VCaP (cell line): ENCODE results near the gene SPATA12.

ENCODE experiments used
- H3K27ac ChIP-seq: fragments of 450-650 bp; 2 replicates; pipeline ENCODE4 v1.5.1; 2017
- TF ChIP-seq, protein P1 (sequence below): fragments of 450-650 bp; conservative IDR thresholded peaks from 2 replicates; pipeline ENCODE4 v1.5.1; 2017; ENCODE audit warnings: mild to moderate bottlenecking, moderate library complexity

SPATA12 gene

DNA sequence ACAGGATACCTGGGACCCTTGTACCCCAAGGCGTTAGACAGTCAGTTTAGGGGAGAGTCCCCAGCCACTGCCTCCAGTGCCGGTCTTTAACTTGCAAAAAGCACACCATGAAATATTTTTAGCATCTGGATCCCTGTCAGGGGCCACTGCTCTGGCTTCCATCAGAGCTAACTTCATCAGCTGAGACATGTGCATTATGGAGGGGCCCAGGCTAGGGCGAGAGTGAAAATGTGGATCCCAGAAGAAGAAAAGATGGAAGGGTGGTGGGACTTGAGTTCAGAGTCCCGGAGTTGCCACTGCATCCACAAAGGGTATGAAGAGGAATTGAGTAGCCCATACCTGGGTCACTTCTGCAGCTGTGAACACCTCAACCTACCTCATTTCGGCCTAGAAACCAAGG, 23.5 kb upstream of the SPATA12 start:
- no peak overlapping the region for H3K27ac ChIP-seq
- TF ChIP-seq, protein P1, sequence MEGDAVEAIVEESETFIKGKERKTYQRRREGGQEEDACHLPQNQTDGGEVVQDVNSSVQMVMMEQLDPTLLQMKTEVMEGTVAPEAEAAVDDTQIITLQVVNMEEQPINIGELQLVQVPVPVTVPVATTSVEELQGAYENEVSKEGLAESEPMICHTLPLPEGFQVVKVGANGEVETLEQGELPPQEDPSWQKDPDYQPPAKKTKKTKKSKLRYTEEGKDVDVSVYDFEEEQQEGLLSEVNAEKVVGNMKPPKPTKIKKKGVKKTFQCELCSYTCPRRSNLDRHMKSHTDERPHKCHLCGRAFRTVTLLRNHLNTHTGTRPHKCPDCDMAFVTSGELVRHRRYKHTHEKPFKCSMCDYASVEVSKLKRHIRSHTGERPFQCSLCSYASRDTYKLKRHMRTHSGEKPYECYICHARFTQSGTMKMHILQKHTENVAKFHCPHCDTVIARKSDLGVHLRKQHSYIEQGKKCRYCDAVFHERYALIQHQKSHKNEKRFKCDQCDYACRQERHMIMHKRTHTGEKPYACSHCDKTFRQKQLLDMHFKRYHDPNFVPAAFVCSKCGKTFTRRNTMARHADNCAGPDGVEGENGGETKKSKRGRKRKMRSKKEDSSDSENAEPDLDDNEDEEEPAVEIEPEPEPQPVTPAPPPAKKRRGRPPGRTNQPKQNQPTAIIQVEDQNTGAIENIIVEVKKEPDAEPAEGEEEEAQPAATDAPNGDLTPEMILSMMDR, result no peak

DNA sequence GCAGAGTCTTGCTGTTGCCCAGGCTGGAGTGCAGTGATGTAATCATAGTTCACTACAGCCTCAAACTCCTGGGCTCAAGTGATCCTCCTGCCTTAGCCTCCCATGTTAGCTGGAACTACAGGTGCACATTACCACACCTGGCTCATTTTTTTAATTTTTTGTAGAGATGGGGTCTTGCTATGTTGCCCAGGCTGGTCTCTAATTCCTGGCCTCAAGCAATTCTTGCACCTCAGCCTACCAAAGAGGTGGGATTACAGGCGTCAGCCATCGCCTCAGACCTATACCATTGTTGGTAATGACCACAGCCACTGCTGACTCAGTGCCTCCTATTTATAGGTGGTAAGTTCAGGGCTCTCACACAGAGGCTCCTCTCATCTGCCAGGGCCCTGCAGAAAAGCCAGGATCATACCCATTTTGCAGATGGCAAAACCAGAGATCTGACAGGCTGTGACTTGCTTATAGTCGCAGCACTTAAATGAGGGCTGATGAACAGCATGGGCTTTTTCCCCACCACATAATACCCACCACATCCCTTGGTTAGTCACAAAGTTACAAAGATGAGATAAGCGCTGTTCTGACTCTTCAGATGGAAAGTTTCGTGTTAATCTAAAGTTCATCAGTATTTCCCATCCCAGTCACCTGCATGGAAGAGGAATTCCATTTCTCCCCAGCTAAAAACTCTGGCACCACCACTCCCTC, 21.8 kb upstream of the SPATA12 start:
- TF ChIP-seq, protein P1, result no peak
- peak overlapping the region; percentile 16; the same call in 1 of the 2 replicates for H3K27ac ChIP-seq

DNA sequence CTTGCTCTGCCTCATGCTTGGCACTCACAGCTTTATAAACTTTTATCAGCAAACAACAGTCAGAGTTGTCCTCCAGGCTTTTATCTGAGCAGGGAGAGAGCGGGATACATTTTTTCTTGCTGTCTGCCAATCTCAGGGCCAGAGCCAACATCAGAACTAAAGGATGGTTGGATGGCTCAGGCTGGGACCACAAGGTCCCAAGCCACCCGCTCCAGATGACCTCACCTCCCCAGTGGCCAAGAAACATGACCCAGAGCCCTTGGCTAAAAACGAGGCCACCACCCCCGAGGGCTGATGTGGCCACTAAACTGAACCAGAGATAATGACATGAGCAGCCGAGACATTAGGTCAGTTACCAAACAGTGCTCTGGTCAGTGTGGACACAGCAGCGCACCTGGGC, 18.8 kb upstream of the SPATA12 start:
- H3K27ac ChIP-seq, result peak overlapping the region; percentile 64
- TF ChIP-seq, protein P1, result no peak

DNA sequence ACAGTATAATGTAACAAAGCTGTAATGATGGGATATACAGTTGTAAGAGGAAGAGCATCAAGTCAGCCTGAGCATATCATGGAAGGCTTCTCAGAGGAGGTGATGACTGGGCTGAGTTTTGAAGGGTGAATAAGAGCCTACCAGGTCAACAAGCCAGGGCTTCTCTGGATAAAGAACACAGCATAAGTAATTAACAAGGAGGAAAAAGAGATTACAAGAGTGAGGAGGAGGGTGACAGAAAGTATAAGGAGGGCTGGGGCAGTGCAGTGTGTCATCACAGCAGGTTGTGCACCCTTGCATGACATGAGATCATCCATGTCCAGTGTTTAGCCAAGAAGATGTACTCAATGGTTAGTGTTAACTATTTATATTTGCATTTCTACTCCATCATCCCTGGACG, 16.9 kb upstream of the SPATA12 start:
- H3K27ac ChIP-seq, result no peak overlapping the region
- TF ChIP-seq, protein P1, result no peak

DNA sequence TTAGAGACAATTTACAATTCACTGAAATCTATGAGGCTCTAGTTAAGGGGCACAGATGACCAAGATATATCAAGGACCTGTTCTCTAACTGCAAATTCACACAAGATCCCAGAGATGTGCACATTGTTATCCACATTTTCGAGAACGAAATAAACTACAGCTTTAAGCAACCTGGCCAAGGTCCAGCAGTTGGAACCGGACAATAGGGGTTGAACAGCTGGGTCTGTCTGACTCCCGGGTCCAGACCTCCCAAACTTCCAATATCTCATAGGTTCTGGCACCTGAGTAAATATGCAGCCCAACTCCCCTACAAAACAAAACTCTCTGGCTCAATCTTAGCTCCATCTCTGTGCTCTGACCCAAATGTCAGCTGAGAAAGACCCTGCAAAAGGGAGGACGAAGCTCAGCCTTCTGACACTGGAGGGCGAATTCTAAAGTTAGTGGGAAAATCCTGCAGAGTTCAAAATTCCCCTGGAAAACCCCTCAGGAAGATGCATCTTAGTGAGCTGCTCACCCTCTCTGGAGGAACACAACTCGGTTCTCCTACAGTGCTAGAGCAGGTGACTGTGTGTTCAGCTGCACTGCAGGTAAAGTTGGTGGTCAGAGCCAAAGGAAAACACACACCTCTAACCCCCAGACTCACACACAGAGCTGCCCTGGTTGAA, 14.2 kb upstream of the SPATA12 start:
- H3K27ac ChIP-seq, result no peak overlapping the region
- TF ChIP-seq, protein P1, result no peak

DNA sequence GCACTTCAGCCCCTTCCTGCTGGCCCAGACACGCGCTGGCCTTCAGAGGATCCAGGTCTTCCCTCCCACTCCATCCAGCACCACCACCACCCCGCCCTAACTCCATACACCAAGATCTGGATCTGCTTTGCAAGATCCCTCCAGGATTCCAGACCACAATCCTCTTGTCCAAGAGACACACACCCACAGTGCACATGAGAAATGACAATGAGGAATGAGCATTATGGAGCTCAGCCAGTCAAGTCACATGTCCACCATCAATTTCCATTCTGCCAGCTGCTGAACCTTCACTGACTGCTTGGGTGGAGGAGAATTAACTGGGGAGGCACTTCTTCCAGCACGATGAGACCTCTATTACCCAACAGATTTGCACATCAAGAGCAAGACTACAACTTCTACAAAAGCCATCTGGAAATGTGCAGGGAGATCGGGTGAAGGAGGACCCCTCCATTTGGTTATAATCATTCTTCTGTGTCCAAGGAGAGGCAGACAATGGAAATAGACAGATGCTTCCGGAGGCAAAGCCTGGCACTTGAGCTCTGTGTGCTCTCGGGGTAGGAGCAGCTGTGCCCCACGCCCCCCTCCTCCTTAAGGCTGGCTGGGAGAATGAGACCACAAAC, 12.3 kb upstream of the SPATA12 start:
- TF ChIP-seq, protein P1, result no peak
- H3K27ac ChIP-seq, result no peak overlapping the region

DNA sequence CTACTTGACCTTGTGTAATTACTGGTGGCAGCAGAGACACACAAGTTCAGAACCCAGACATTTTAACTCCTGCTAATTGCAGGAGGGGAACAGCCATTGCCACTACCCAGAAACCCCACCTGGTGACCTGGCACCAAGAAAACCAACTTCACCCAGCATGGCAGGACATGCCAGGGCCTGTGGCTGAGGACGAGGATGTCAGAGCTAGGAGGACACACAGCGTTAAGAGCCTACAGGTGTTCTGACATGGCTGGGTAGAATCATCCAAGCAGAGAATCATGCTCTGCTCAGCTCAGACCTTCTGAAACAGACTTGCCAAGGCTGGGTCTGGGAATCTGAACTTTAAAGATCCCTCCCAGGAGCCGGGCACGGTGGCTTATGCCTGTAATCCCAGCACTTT, 11.7 kb upstream of the SPATA12 start:
- TF ChIP-seq, protein P1, result no peak
- H3K27ac ChIP-seq, result no peak overlapping the region
